ENCODE data around the gene SMAP1. TPM values are rescaled to one million over a fixed set of nuclear protein-coding genes. Genes with fewer than 3 reads are reported as not detected.
A peak's percentile ranks its signal among the peaks of the same experiment; 100 is the strongest.

The SMAP1 gene
- total RNA-seq, 6 experiments from 2014 or later = 9.1 to 16.1 (median 12.2) TPM

DNA sequence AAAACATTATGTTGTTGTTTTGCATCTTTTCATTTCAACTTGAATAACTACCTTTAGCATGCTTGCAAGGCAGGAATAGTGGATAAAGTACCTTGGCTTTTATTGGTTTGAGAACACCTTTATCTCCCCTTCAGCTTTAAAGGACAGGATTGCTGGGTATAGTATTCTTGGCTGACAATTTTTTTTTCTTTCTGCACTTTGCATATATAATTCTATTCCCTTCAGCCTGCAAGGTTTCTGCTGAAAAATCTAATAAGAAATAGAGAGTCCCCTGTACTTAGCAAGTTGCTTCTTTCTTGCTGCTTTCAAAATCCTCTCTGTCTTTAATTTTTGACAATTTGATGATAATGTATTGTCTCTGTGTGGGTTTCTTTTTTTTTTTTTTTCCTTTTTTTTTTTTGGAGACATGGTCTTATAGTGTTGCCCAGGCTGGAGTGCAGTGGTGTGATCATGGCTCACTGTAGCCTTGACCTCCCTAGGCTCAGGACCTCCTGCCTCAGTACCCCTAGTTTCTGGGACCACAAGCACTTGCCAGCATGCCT is 47.1 kb downstream of the SMAP1 start:
- TF ChIP-seq POLR2A (IDR thresholded peaks at IDR 0.05) = no peak
- TF ChIP-seq, protein P1, sequence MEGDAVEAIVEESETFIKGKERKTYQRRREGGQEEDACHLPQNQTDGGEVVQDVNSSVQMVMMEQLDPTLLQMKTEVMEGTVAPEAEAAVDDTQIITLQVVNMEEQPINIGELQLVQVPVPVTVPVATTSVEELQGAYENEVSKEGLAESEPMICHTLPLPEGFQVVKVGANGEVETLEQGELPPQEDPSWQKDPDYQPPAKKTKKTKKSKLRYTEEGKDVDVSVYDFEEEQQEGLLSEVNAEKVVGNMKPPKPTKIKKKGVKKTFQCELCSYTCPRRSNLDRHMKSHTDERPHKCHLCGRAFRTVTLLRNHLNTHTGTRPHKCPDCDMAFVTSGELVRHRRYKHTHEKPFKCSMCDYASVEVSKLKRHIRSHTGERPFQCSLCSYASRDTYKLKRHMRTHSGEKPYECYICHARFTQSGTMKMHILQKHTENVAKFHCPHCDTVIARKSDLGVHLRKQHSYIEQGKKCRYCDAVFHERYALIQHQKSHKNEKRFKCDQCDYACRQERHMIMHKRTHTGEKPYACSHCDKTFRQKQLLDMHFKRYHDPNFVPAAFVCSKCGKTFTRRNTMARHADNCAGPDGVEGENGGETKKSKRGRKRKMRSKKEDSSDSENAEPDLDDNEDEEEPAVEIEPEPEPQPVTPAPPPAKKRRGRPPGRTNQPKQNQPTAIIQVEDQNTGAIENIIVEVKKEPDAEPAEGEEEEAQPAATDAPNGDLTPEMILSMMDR (IDR thresholded peaks at IDR 0.05) = no peak
- no peaks in the 10 kb centered on the region for H3K9me3 ChIP-seq
- ATAC-seq (no peak), DNase-seq (no peak)
- H3K27me3 ChIP-seq = no peaks in the 10 kb centered on the region
- no peaks in the 10 kb centered on the region for H3K36me3 ChIP-seq
- intact Hi-C loops (cut with DNase I) = no loop called here
- H3K4me3 ChIP-seq = no peak overlapping the region
- no peak overlapping the region for H3K27ac ChIP-seq
- H3K4me1 ChIP-seq = no peaks in the 10 kb centered on the region

DNA sequence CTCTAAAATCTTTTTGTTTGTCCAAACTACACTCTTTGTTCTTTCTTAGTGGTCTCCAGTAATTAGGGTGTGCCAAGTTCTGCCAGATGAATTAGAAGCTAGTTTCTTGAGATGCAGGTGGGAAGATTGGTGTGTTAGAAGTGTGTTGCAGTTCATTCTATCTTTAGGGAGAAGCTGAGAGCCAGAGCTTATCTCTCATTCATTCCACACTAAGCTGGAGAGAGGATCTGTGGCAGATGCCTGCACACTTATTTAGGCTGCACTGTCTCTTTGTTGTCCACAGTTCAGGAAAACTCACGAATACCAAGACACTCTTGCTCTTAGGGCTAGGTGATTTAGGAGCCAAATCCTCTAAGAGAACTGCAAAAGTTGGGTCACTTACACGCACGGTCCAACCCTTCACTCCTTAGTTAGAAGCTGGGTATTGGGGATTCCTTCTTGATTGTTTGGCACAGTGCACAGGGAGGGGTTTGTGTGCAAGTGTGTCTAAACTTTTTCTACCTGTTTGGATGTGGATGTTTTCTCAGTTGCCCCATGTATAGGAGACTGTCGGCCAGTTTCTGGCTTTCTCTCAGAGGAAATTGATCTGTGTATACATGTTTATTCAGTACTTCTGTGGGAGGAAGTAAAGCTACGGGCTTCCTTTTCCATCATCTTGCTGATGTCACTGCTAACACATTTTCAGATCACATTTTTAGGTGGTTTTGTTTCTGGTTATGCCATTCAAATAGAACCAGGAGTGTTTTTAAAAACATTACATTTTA is 49.5 kb downstream of the SMAP1 start:
- 52% methylated on average over 4 of the region's 5 CpGs for WGBS (ENCODE audit: insufficient coverage, low coverage, low lambda C conversion rate, missing lambda C conversion rate)
- Histone ChIP-seq H3K4me1 (no peaks in the 10 kb centered on the region), H3K4me3 (no peak overlapping the region), H3K27ac (no peak overlapping the region), H3K9me3 (no peaks in the 10 kb centered on the region), H3K36me3 (no peaks in the 10 kb centered on the region), H3K27me3 (no peaks in the 10 kb centered on the region)
- intact Hi-C loops (cut with DNase I) = no loop called here
- TF ChIP-seq, protein P1 (IDR thresholded peaks at IDR 0.05) = no peak
- TF ChIP-seq POLR2A (IDR thresholded peaks at IDR 0.05) = no peak
- no peak for DNase-seq
- peak in 3 of 4 donors; percentile 37 to 62 (median 40) for ATAC-seq

GRCh38 chr6:70724524-70724923 is 56.8 kb downstream of the SMAP1 start:
- H3K4me1 ChIP-seq = peaks cover 0 to 8% (median 0%) of the 10 kb centered on the region in 4 donors
- no peaks in the 10 kb centered on the region for H3K36me3 ChIP-seq
- TF ChIP-seq, protein P1 (IDR thresholded peaks at IDR 0.05) = no peak
- TF ChIP-seq POLR2A (IDR thresholded peaks at IDR 0.05) = no peak
- ATAC-seq (peak in 3 of 4 donors; percentile 17 to 54 (median 25)), DNase-seq (no peak)
- no peak overlapping the region for H3K27ac ChIP-seq
- H3K4me3 ChIP-seq = no peak overlapping the region
- no peaks in the 10 kb centered on the region for H3K27me3 ChIP-seq
- intact Hi-C loops (cut with DNase I) = no loop called here
- 50% methylated on average over 2 of the region's 2 CpGs for WGBS (ENCODE audit: insufficient coverage, low coverage, low lambda C conversion rate, missing lambda C conversion rate)
- H3K9me3 ChIP-seq = no peaks in the 10 kb centered on the region

DNA sequence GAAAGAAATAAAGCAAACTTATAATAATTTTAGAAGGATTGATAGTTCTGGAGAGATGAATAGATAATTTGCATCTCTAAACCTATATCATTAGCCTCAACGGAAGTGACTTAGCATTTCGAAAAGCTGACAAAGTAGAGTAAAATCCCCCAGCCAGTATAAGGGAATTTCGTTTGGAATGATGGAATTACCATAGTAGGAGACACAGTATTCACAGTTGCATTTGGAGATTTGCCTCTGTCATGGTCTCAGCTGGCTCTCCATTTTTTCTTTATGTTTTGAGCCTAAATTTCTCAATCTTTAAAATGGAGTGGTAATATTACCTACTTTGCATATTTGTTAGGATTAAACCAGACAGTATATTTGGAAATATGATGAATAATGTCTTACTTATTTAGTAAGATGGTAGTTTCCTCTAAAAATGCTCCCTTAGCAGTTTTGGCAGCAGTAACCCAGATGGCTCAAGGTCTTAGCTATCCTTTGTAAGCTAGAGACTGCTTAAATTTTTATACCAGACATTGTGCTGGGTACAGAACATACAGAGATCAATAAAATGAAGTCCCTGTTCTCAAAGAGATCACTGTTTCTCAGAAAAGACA is 58.2 kb downstream of the SMAP1 start:
- H3K4me1 ChIP-seq = peaks cover 0 to 8% (median 0%) of the 10 kb centered on the region in 4 donors
- ATAC-seq (no peak), DNase-seq (no peak)
- H3K4me3 ChIP-seq = no peak overlapping the region
- H3K9me3 ChIP-seq = no peaks in the 10 kb centered on the region
- H3K36me3 ChIP-seq = no peaks in the 10 kb centered on the region
- intact Hi-C loops (cut with DNase I) = no loop called here
- no peak overlapping the region for H3K27ac ChIP-seq
- TF ChIP-seq POLR2A (IDR thresholded peaks at IDR 0.05) = no peak
- TF ChIP-seq, protein P1 (IDR thresholded peaks at IDR 0.05) = no peak
- 86% methylated on average over 3 of the region's 3 CpGs for WGBS (ENCODE audit: insufficient coverage, low coverage, low lambda C conversion rate, missing lambda C conversion rate)
- no peaks in the 10 kb centered on the region for H3K27me3 ChIP-seq

Measured in right lobe of liver (tissue), 6 donors.